Measurements from ENCODE around the gene TDRD5. TPM values are rescaled to one million over a fixed set of nuclear protein-coding genes. Genes with fewer than 3 reads are reported as not detected.

The TDRD5 gene
- total RNA-seq, 4 donors from 2014 or later: 0.34 to 0.78 (median 0.61) TPM

DNA sequence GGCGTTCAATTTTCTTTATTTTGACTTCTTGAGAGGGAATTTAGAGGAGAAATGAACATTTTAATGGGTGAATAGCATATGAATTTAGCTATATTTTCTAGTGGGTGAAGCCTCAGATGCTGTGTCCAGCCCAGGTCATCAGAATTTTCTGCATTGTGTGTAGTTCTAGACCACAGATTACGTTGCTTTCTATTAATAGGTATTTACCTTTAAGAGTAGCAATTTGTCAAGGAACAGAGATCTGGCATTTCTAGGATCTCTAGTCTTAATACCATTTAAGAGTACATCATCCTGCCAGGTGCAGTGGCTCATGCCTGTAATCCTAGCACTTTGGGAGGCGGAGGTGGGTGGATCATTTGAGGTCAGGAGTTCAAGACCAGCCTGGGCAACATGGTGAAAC is 20.7 kb downstream of the TDRD5 start:
- no peak overlapping the region for H3K4me3 ChIP-seq (ENCODE audit: low read depth, poor library complexity, severe bottlenecking)
- intact Hi-C loops (cut with DNase I; ENCODE audit: low total_unique reads): no loop called here
- TF ChIP-seq CTCF (IDR thresholded peaks at IDR 0.05) (no peak), POLR2A (IDR thresholded peaks at IDR 0.05) (no peak)
- DNase-seq (ENCODE audit: low spot score in 2 of 2): no peak
- WGBS, 2 donors: 76 to 81% methylated on average over 3 of the region's 3 CpGs

- 86 to 87% methylated on average over 2 of the region's 2 CpGs for WGBS, 2 donors
- intact Hi-C loops (cut with DNase I; ENCODE audit: low total_unique reads): no loop called here
- H3K4me3 ChIP-seq (ENCODE audit: low read depth, poor library complexity, severe bottlenecking): no peak overlapping the region
- DNase-seq (ENCODE audit: low spot score in 2 of 2): no peak
- TF ChIP-seq POLR2A (IDR thresholded peaks at IDR 0.05) (no peak), CTCF (IDR thresholded peaks at IDR 0.05) (no peak)
These were observed 39.1 kb downstream of the TDRD5 start for GRCh38 chr1:179630719-179631118.

GRCh38 chr1:179632868-179633267 is 41.2 kb downstream of the TDRD5 start:
- no peak overlapping the region for H3K4me3 ChIP-seq (ENCODE audit: low read depth, poor library complexity, severe bottlenecking)
- TF ChIP-seq CTCF (IDR thresholded peaks at IDR 0.05): no peak
- TF ChIP-seq POLR2A (IDR thresholded peaks at IDR 0.05): no peak
- intact Hi-C loops (cut with DNase I; ENCODE audit: low total_unique reads): no loop called here
- no peak for DNase-seq (ENCODE audit: low spot score in 2 of 2)

GRCh38 chr1:179637211-179637860 is 45.7 kb downstream of the TDRD5 start:
- intact Hi-C loops (cut with DNase I; ENCODE audit: low total_unique reads): no loop called here
- TF ChIP-seq POLR2A (IDR thresholded peaks at IDR 0.05) (no peak), CTCF (IDR thresholded peaks at IDR 0.05) (no peak)
- H3K4me3 ChIP-seq (ENCODE audit: low read depth, poor library complexity, severe bottlenecking): no peak overlapping the region
- DNase-seq (ENCODE audit: low spot score in 2 of 2): no peak
- WGBS, 2 donors: 58 to 65% methylated on average over 5 of the region's 5 CpGs

DNA sequence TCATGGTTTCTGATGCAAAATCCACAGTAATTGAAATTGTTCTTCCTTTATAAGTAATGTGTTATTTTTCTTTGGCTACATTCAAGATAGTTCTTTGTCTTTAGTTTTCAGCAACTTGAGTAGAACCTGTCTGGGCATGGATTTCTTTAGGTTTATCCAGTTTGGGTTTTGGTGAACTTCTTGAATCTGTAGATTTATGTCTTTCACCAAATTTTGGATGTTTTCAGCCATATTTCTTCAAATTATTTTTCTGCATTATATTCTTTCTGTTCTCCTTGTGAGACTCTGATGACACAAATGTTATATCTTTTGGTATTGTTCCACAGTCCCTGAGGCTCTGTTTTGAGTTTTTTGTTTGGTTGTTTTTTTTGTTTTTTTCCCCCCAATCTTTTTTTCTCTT is 69.4 kb downstream of the TDRD5 start:
- H3K4me3 ChIP-seq (ENCODE audit: low read depth, poor library complexity, severe bottlenecking): no peak overlapping the region
- TF ChIP-seq CTCF (IDR thresholded peaks at IDR 0.05): no peak
- no peak for TF ChIP-seq POLR2A (IDR thresholded peaks at IDR 0.05)
- DNase-seq (ENCODE audit: low spot score in 2 of 2): no peak
- intact Hi-C loops (cut with DNase I; ENCODE audit: low total_unique reads): no loop called here

GRCh38 chr1:179663810-179664209 is 72.2 kb downstream of the TDRD5 start:
- no peak for DNase-seq (ENCODE audit: low spot score in 2 of 2)
- TF ChIP-seq CTCF (IDR thresholded peaks at IDR 0.05) (no peak), POLR2A (IDR thresholded peaks at IDR 0.05) (no peak)
- WGBS, 2 donors: 50 to 62% methylated on average over 3 of the region's 3 CpGs

More at GRCh38 chr1:179663810-179664209, 72.2 kb downstream of the TDRD5 start:
- intact Hi-C loops (cut with DNase I; ENCODE audit: low total_unique reads): no loop called here
- H3K4me3 ChIP-seq (ENCODE audit: low read depth, poor library complexity, severe bottlenecking): no peak overlapping the region
